ENCODE data around the gene SLC1A7.

DNA sequence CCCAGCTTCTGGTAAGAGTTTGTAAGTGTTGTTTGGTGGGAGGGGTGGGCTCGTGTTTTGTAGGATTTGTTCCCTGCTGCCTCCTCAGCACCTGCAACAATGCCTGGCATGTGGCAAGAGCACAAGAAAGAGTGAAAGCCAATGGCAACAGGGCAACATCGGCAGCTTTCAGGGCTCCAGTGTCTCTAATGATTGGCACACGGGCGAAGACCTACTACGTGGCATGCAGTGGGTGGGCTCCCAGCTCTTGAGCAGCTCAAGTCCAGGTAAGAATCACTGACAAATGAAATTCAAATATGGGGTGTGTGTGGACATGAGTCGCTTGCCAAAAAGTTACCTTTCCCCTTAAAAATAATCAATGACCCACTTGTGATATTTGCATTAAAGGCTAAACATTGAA, 23.9 kb upstream of the SLC1A7 start:
- TF ChIP-seq, protein P1, sequence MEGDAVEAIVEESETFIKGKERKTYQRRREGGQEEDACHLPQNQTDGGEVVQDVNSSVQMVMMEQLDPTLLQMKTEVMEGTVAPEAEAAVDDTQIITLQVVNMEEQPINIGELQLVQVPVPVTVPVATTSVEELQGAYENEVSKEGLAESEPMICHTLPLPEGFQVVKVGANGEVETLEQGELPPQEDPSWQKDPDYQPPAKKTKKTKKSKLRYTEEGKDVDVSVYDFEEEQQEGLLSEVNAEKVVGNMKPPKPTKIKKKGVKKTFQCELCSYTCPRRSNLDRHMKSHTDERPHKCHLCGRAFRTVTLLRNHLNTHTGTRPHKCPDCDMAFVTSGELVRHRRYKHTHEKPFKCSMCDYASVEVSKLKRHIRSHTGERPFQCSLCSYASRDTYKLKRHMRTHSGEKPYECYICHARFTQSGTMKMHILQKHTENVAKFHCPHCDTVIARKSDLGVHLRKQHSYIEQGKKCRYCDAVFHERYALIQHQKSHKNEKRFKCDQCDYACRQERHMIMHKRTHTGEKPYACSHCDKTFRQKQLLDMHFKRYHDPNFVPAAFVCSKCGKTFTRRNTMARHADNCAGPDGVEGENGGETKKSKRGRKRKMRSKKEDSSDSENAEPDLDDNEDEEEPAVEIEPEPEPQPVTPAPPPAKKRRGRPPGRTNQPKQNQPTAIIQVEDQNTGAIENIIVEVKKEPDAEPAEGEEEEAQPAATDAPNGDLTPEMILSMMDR (conservative IDR thresholded peaks at IDR 0.05; ENCODE audit: low read length), result no peak
- TF ChIP-seq EZH2phosphoT487 (IDR thresholded peaks at IDR 0.05; ENCODE audit: borderline replicate concordance), result no peak
